ENCODE measurements around the gene SHROOM1.
"Not testable (repeated sequence)": the region's sequence is repeated elsewhere in the genome, so short reads cannot be mapped to it uniquely, and the experiment has no call there.

SHROOM1 gene

DNA sequence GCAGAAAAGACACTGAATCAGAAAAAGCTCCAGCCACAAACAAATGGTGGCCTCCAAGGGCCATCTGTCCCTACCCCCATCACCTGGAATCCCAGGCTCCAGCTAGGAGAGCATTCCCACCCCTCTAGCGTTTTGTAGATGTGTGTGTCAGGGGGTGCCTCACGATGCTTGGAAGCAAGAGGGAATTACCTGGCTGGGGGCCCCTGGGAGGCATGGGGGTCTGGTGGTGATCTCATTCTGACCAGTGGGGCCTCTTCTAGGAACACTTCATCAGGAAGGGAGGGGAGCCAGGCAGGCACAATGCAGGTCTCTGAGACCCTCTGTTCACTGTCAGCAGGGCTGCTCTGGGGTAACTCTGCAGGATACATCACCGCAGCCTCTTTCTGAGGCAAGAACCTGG, 6.0 kb downstream of the SHROOM1 start:
- no peak for DNase-seq

DNA sequence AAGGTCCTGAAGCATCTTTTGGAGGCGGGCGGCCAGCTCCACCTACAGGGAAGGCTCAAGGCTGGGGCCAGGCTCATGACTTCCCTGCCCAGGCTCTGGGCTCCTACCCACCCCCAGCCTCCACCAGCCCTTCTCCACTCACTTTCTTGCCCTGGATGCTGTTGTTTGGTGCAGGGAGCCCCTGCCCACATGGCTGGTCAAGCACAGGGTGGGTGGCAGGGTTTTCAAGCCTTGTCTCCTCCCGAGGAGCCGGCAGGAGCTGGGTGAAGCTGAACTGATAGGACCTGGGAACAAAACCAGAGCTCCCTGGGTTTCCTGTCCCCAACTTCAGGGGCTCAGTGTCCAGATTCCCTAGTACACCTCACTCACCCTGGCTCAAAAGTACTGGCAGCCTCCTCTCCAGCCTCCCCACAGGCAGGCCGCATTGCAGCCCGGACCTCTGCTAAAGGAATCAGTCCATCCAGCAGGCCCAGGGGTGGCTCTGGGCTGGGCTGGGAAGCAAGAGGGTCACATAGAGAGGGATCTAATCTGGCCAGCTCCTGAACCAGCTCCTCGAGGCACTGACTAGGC, 6.9 kb downstream of the SHROOM1 start:
- DNase-seq = no peak

DNA sequence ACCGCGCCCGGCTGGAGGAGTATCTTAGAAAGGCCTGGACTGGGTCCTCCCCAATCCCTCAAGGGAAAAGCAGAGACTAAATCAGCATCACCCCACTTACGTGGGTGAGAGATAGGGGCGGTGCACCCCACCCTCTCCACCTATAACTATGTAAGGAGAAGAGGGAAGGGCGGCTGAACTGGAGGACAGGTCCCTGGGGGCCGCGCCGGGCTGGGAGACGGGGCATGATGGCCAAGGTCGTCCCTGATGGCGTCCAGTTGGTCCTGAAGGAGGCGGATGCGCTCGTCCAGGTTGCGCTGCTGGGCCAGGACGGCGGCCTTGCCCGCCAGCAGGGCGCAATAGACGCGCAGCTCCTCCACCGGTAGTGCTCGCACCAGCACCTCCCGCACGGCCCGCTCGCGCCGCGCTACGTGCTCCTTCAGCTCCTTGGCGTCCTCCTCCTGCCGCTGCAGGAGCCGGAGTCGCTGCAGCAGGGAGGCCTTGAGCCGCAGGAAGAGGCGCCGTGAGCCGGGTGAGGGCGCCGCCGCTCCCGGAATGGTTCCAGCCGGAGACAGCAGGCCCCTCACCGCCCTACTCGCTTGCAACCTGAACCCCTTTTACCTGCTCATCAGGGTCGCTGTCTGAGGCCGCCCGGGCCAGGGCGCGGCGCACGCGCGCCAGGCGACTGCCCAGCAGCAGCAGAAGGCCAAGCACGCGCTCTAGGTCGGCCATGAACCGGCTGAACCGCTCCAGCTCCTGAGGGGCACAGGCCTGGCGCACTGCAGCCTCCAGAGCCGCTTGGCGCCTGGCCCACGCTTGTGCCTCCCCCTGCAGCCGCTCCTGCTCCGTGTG, 7.6 kb downstream of the SHROOM1 start:
- DNase-seq = no peak

DNA sequence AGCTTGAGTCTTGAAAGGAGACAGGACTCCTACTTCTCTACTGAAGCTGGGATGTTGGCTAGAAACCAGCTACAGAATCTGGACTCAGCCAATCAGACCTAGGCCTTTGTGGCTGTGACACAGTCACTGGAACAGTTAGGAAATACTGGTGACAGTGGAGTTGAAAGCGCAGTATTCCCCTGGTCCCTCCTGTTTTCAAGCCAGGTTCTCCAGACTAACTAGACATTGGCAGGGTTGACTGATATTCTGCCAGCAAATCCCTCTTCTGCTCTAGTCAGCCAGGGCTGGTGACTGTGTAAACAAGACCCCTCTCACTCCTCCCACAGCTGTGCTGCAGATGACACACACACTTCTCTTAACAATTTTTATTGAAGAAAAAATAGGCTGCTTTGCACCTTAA, 8.7 kb downstream of the SHROOM1 start:
- DNase-seq = no peak

- DNase-seq = no peak
Measured at GRCh38 chr5:132821350-132821749, 9.1 kb downstream of the SHROOM1 start.

GRCh38 chr5:132820162-132820754, 10.2 kb downstream of the SHROOM1 start:
- DNase-seq = peak; percentile 30

GRCh38 chr5:132819468-132819867, 11.0 kb downstream of the SHROOM1 start:
- no peak for DNase-seq

GRCh38 chr5:132817011-132817410, 13.4 kb downstream of the SHROOM1 start:
- DNase-seq = no peak

DNA sequence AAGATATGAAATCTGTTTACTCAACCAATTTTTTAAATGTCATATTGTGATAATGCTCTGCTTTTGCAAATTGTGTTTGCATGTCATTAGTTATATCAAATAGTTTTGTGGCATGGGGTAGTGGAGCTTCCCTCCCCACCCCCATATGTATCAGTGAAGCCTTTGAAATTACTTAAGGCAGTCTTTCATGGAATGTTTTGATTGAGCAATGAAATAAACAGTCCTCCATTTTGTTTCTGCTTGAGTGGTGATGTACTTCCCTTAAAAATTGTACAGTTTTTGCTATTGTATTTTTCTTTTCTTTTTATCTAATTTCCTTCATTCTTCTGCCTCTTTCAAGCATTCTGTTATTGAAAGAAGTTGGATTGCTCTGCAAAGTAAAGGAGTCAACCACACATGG, 13.9 kb downstream of the SHROOM1 start:
- DNase-seq = no peak

DNA sequence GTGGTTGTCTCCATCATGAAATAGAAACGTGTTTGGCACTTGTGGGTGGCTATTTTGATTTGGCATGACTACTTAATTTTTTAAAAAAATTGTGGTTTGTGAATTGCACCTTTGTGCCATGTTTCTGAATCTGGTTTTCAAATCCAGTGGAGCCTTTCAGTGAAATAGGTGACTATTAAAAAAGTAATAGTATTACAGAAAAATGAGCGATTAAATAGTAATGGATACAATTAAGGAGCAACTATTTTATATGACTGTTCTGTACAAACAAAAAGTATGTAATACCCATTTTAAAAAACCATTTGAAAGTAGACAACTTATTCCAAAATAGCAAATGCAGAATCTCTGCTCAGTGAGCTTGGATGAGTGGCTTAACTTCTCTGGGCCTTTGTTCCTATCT, 14.4 kb downstream of the SHROOM1 start:
- DNase-seq = no peak

DNA sequence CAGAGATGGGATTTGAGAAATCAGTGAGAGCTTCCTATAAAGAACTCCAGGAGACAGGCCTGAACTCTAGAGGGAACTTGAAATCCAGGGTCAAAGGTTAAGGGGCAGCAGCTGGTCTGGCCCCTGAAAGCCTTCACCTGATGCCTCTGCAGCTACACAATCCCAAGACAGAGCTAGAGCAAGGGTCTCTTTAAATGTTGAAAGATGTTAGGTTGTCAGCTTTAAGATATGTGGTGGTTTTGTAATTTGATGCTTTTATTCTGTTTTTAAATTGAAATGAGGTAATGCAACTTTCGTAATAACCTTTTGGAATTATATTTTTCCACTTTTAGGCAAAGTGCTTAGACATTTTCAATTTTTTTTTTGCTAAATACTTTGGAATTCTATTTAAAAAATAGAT, 15.0 kb downstream of the SHROOM1 start:
- DNase-seq = no peak

- no peak for DNase-seq
Measured at GRCh38 chr5:132814503-132815294, 15.7 kb downstream of the SHROOM1 start.

DNA sequence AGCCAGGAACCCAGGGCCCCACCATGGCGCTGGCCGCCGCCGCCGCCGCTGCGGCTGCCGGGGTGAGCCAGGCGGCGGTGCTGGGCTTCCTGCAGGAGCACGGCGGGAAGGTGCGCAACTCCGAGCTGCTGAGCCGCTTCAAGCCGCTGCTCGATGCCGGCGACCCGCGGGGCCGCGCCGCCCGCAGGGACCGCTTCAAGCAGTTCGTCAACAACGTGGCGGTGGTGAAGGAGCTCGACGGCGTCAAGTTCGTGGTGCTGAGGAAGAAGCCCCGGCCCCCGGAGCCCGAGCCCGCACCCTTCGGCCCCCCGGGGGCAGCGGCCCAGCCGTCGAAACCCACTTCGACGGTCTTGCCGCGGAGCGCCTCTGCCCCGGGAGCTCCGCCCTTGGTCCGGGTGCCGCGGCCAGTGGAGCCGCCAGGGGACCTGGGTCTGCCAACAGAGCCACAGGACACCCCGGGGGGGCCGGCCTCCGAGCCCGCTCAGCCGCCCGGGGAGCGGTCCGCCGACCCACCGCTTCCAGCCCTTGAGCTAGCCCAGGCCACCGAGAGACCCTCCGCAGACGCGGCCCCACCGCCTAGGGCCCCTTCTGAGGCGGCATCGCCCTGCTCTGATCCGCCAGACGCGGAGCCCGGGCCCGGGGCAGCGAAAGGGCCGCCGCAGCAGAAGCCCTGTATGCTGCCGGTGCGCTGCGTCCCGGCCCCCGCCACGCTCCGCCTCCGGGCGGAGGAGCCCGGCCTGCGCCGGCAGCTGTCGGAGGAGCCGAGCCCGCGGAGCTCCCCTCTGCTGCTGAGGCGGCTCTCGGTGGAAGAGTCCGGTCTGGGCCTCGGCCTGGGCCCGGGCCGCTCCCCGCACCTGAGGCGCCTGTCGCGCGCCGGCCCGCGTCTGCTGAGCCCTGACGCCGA, 16.6 kb downstream of the SHROOM1 start:
- peak; percentile 15 for DNase-seq

DNA sequence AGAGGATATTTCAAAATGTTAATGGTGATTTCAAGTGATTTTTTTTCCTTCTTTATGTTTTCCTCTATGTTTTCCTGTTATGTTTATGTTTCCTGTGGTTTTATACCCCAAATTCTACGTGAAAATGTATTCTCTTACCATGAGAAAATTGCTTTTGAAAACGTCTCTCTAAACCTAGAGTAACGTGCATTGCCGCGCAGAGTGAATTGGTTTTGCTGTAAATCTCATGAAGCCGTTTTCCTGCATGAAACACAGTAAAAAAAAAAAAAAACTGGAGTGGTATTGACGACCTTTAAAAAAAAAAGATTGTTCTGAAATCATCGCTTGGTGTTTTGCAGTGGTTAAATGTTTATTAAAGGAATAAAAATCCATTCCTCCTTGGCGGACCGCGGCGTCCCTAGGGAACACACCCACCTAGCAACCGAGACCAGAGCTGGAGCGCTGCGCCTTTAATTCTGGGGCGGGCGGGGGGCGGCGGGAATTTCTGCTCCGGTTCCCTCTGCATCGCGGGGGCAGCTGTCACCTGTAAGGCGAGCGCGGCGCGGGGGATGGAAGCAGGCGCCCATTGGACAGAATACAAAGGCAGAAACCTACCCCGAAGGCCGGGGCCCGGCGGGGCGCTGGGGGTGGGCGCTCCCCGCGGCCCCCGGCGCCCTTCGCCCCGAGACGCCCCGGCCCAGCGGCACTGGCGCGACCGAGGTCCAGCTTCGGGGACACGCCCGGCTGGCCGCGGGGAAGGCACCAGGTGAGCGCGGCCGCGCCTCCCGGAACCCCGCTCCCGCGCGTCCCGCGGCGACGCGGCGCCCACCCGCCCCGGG, 17.5 kb downstream of the SHROOM1 start, which contains the start of gene SOWAHA:
SOWAHA (plus strand) TSS at position 522 of the 818 bp plus-strand sequence. CDS start 320 bp downstream, outside the sequence.
- DNase-seq = peak; percentile 68

- DNase-seq = peak; percentile 62
Measured at GRCh38 chr5:132812123-132812765, 18.2 kb downstream of the SHROOM1 start.

GRCh38 chr5:132810605-132811004, 19.8 kb downstream of the SHROOM1 start:
- no peak for DNase-seq

- no peak for DNase-seq
Measured at GRCh38 chr5:132808866-132809265, 21.6 kb downstream of the SHROOM1 start.

DNA sequence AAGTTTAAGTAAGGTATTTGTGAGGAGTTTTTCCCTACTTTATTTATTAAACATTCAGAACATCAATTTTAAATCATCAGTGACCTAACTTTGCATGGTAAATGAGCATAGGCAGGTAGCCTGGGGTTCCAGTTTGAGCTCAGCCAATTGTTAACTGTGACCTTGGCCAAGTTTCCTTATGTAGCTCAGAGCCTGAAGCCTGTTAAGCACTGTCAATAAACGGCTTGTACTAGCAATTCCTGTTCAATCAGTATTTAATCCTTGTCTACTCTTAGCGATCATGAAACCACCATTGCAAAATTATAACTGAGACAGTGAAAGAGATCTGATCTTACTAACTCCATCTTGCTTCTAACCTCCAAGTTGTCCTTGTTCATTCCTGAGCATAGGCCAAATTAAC, 22.0 kb downstream of the SHROOM1 start:
- DNase-seq = no peak

DNA sequence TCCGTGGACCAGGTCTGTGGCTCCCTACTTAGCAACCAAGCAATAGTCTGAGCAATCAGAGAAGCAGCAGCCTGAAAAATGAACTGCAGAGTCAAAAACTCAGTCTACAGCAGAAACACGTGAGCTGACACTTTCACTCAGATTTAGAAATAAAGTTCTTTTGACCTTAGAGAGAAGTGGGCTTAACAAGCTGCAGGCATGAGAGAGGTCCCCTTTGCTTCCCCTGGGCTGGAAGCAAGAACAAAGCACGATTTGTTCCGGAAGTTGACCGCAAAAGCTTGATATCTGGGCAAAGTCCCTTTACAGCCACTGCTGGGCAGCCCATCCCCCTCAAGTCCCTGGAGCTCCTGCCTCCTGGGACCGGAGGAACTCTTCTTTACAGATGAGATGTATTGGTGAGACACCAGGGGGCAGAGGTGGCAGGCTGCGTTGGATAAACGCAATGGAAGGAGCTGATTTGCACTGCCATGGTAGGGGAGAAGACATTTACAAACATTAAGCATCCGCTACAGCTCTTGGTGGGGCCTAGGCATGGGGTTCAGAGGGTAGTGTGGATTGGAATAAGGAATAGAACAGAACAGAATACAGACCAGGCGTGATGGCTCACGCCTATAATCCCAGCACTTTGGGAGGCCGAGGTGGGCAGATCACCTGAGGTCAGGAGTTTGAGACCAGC, 23.1 kb downstream of the SHROOM1 start:
- DNase-seq = no peak

- not testable (repeated sequence) for DNase-seq
Measured at GRCh38 chr5:132806804-132807162, 23.7 kb downstream of the SHROOM1 start.
